Measurements from ENCODE around the gene FAM241A.

Gene FAM241A

DNA sequence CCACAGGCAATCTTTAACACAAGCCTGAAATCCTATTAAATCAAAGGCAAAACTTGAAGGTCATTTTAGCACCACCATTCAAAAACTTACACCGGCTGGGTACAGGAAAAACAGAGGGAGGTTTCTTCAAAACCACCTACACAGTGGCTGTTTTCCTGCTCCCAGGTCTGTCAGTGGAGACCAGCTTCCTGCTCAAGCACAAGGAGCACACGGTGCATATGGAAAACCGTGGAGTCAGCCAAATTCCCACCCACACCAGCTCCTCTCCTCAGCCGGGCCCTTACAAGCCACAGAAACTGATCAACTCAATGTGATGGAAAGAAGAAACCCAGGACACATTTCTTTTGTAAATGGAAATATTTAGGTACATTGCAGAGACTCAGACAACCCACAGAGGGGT lies 14.3 kb upstream of the FAM241A start:
- DNase-seq = no peak
- H3K36me3 ChIP-seq (ENCODE audit: control insufficient read depth, insufficient read depth, low read length) = no peaks in the 10 kb centered on the region
- H3K27ac ChIP-seq (ENCODE audit: insufficient read depth, low read length, poor library complexity, severe bottlenecking) = no peak overlapping the region
- H3K4me1 ChIP-seq (ENCODE audit: control insufficient read depth, insufficient read depth, low read length, poor library complexity, severe bottlenecking) = no peaks in the 10 kb centered on the region
- no peak overlapping the region for H3K4me3 ChIP-seq (ENCODE audit: insufficient read depth, low read depth, low read length, poor library complexity, severe bottlenecking)
- H3K9me3 ChIP-seq (ENCODE audit: control insufficient read depth, low read length) = no peaks in the 10 kb centered on the region
- H3K27me3 ChIP-seq (replicated peaks; ENCODE audit: control insufficient read depth, insufficient read depth, low read length, poor library complexity, severe bottlenecking) = no peaks in the 10 kb centered on the region

DNA sequence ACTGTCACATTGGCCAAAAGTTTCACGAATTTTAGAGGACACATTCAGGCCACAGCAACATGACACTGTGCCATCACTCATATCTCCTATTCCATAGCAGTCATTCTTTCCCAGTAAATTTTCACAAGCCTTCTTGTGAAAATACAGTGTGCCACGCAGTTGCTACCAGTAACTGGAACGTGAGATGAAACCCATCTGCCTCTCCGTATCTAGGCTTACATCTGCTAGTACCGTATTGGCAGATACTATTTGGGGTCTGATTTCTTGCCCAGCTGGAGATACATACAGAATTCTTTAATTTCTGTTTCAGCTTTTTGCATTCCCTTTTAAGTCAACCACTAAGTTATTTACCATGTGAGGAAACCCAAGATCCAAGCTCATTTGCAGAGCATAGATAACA lies 8.7 kb upstream of the FAM241A start:
- Histone ChIP-seq H3K4me1 (ENCODE audit: control insufficient read depth, insufficient read depth, low read length, poor library complexity, severe bottlenecking) (no peaks in the 10 kb centered on the region), H3K9me3 (ENCODE audit: control insufficient read depth, low read length) (no peaks in the 10 kb centered on the region), H3K4me3 (ENCODE audit: insufficient read depth, low read depth, low read length, poor library complexity, severe bottlenecking) (no peak overlapping the region), H3K36me3 (ENCODE audit: control insufficient read depth, insufficient read depth, low read length) (no peaks in the 10 kb centered on the region), H3K27ac (ENCODE audit: insufficient read depth, low read length, poor library complexity, severe bottlenecking) (no peak overlapping the region), H3K27me3 (replicated peaks; ENCODE audit: control insufficient read depth, insufficient read depth, low read length, poor library complexity, severe bottlenecking) (no peaks in the 10 kb centered on the region)
- DNase-seq = no peak

DNA sequence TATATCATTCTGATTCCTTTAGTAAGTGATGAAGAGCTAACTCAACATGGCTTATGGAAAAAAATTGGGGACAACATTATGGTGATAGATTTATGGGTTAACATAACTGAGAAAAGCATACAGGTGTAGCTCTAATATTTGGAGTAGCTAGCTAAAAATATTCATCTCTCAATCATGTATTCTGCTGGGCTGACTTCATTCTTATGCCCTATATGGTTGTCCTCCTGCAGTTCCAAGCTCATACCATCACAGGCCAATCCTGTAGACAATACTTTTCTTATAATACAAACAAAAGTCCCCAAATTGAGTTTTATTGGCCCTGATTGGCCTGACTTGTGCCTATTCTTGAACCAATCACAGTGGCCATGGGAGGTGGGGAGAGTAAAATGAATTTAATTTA lies 6.7 kb upstream of the FAM241A start:
- no peak overlapping the region for H3K4me3 ChIP-seq (ENCODE audit: insufficient read depth, low read depth, low read length, poor library complexity, severe bottlenecking)
- H3K27ac ChIP-seq (ENCODE audit: insufficient read depth, low read length, poor library complexity, severe bottlenecking) = no peak overlapping the region
- H3K9me3 ChIP-seq (ENCODE audit: control insufficient read depth, low read length) = no peaks in the 10 kb centered on the region
- no peak for DNase-seq
- H3K4me1 ChIP-seq (ENCODE audit: control insufficient read depth, insufficient read depth, low read length, poor library complexity, severe bottlenecking) = no peaks in the 10 kb centered on the region
- H3K27me3 ChIP-seq (replicated peaks; ENCODE audit: control insufficient read depth, insufficient read depth, low read length, poor library complexity, severe bottlenecking) = no peaks in the 10 kb centered on the region
- no peaks in the 10 kb centered on the region for H3K36me3 ChIP-seq (ENCODE audit: control insufficient read depth, insufficient read depth, low read length)

DNA sequence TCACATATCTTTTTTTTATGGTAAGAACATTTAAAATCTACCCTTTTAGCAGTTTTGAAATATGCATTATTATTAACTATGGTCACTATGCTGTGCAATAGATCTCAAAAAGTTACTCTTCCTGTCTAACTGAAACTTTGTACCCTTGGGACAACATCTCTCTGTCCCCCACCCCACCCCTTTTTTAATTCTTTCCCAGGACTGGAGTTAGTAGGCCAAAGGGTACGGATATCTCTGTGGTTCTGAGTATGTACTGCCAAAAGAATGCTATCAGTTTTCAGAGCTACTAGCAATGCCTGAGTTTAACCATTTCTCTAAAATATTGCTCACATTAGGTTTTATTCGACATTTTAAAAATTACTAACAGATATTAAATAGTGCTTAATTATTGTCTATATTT lies 4.7 kb upstream of the FAM241A start:
- Histone ChIP-seq H3K9me3 (ENCODE audit: control insufficient read depth, low read length) (no peaks in the 10 kb centered on the region), H3K27ac (ENCODE audit: insufficient read depth, low read length, poor library complexity, severe bottlenecking) (no peak overlapping the region), H3K36me3 (ENCODE audit: control insufficient read depth, insufficient read depth, low read length) (no peaks in the 10 kb centered on the region), H3K4me3 (ENCODE audit: insufficient read depth, low read depth, low read length, poor library complexity, severe bottlenecking) (no peak overlapping the region), H3K27me3 (replicated peaks; ENCODE audit: control insufficient read depth, insufficient read depth, low read length, poor library complexity, severe bottlenecking) (no peaks in the 10 kb centered on the region), H3K4me1 (ENCODE audit: control insufficient read depth, insufficient read depth, low read length, poor library complexity, severe bottlenecking) (no peaks in the 10 kb centered on the region)
- DNase-seq = no peak

DNA sequence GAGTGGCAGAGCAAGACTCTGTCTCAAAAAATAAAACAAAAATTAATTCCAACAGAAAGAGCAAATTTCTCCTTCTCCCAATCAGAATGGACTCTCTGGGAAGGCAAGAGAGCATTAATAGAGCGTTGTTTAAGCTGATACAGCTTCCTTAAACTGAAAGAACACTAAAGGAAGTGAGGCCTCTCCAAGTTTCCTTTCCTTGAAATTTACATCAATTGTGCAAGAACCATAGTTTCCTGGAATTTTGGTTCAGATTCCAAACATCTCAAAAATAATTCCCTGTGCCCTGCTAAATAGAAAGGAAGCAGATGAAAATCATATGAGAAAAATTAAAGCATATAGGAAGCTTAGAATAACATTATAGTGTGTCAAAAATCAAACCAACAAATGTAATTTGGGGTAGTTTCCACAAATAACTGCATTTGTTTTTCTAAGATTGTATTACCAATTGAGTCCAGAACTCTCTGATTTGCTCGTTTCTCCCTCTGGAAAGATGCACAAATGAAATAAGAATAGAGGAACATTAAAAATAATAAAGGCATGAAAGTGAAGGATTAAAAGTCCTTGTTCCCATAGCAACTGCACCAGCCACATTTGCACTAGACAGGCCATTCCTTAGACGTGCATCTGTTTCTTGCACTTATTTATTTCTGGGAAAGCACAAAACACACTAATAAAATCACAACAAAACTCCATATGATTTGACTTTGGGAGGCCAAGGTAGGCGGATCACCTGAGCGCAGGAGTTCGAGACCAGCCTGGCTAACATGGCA lies 3.7 kb upstream of the FAM241A start:
- H3K27me3 ChIP-seq (replicated peaks; ENCODE audit: control insufficient read depth, insufficient read depth, low read length, poor library complexity, severe bottlenecking) = no peaks in the 10 kb centered on the region
- no peaks in the 10 kb centered on the region for H3K36me3 ChIP-seq (ENCODE audit: control insufficient read depth, insufficient read depth, low read length)
- H3K27ac ChIP-seq (ENCODE audit: insufficient read depth, low read length, poor library complexity, severe bottlenecking) = no peak overlapping the region
- no peak for DNase-seq
- H3K4me1 ChIP-seq (ENCODE audit: control insufficient read depth, insufficient read depth, low read length, poor library complexity, severe bottlenecking) = peaks cover 3% of the 10 kb centered on the region
- no peaks in the 10 kb centered on the region for H3K9me3 ChIP-seq (ENCODE audit: control insufficient read depth, low read length)
- no peak overlapping the region for H3K4me3 ChIP-seq (ENCODE audit: insufficient read depth, low read depth, low read length, poor library complexity, severe bottlenecking)

DNA sequence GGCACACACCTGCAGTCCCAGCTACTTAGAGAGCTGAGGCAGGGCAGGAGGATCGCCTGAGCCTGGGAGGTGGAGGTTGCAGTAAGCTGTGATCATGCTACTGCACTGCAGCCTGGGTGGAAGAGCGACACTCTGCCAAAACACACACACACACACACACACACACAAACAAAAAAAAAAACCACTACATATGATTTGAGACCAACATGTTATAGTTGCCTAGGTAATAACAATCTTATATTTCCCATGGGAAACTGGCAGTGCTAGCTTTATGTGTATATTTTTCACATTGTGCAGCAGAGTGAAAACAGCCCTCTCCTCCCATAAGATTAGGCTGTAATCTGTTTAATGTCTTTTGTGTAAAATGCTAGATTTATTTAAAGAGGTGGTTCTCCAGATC lies 3.1 kb upstream of the FAM241A start:
- H3K4me1 ChIP-seq (ENCODE audit: control insufficient read depth, insufficient read depth, low read length, poor library complexity, severe bottlenecking) = peaks cover 9% of the 10 kb centered on the region
- H3K4me3 ChIP-seq (ENCODE audit: insufficient read depth, low read depth, low read length, poor library complexity, severe bottlenecking) = no peak overlapping the region
- H3K27me3 ChIP-seq (replicated peaks; ENCODE audit: control insufficient read depth, insufficient read depth, low read length, poor library complexity, severe bottlenecking) = no peaks in the 10 kb centered on the region
- no peak for DNase-seq
- H3K9me3 ChIP-seq (ENCODE audit: control insufficient read depth, low read length) = no peaks in the 10 kb centered on the region
- no peaks in the 10 kb centered on the region for H3K36me3 ChIP-seq (ENCODE audit: control insufficient read depth, insufficient read depth, low read length)
- no peak overlapping the region for H3K27ac ChIP-seq (ENCODE audit: insufficient read depth, low read length, poor library complexity, severe bottlenecking)

DNA sequence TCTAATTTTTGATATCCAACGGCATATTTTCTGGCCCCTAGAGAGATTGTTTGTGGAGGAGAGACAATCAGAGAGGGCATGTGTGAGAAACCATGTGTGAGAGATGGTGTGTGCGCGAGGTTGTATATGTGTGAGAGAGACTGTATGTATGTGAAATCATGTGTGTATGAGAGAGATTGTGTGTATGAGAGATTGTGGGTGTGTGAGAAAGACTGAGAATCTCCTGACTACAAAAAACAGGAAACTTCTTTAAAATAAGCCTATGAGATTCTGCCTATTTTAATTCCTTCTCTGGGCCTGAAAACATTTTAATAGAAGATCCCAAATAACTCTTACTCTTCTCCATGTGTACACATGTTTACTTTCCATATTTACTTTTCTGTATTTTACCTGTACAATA lies 1.5 kb upstream of the FAM241A start:
- Histone ChIP-seq H3K4me3 (ENCODE audit: insufficient read depth, low read depth, low read length, poor library complexity, severe bottlenecking) (no peak overlapping the region), H3K27me3 (replicated peaks; ENCODE audit: control insufficient read depth, insufficient read depth, low read length, poor library complexity, severe bottlenecking) (no peaks in the 10 kb centered on the region), H3K4me1 (ENCODE audit: control insufficient read depth, insufficient read depth, low read length, poor library complexity, severe bottlenecking) (peaks cover 9% of the 10 kb centered on the region), H3K9me3 (ENCODE audit: control insufficient read depth, low read length) (no peaks in the 10 kb centered on the region), H3K36me3 (ENCODE audit: control insufficient read depth, insufficient read depth, low read length) (no peaks in the 10 kb centered on the region), H3K27ac (ENCODE audit: insufficient read depth, low read length, poor library complexity, severe bottlenecking) (no peak overlapping the region)
- DNase-seq = no peak

DNA sequence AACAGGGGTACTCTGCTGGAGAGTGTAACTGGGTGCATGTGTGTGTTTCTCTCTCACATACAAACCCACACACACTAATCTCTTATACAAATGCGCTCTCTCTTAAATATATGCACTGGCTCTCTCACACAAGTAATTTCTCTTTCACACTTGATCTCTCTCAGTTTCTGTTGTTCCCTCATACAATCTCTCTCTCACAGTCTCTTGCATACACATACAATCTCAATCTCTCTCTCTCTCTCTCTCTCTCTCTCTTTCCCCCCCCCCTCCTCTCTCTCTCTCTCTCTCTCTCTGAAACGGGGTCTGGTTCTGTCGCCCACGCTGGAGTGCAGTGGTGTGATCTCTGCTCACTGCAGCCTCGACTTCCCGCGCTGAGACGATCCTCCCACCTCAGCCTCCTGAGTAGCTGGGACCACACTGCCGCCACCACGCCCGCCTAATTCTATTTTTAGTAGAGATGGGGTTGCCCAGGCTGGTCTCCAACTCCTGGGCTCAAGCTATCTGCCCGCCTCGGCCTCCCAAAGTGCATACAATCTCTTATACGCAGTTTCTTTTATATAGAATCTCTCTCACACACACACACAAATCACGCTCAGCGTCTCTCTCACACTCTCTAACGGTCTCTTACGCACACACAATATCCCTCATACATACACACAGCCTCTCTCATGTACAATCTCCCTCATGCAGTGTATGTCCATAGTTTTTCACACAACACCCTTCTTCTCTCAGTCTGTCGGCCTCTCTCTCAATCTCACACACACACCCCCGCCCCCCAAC lies 518 bp upstream of the FAM241A start:
- Histone ChIP-seq H3K27ac (ENCODE audit: insufficient read depth, low read length, poor library complexity, severe bottlenecking) (no peak overlapping the region), H3K9me3 (ENCODE audit: control insufficient read depth, low read length) (no peaks in the 10 kb centered on the region), H3K4me3 (ENCODE audit: insufficient read depth, low read depth, low read length, poor library complexity, severe bottlenecking) (no peak overlapping the region), H3K4me1 (ENCODE audit: control insufficient read depth, insufficient read depth, low read length, poor library complexity, severe bottlenecking) (peaks cover 9% of the 10 kb centered on the region), H3K36me3 (ENCODE audit: control insufficient read depth, insufficient read depth, low read length) (no peaks in the 10 kb centered on the region), H3K27me3 (replicated peaks; ENCODE audit: control insufficient read depth, insufficient read depth, low read length, poor library complexity, severe bottlenecking) (no peaks in the 10 kb centered on the region)
- peak in 2 of 3 donors; percentile 1 to 3 for DNase-seq

DNA sequence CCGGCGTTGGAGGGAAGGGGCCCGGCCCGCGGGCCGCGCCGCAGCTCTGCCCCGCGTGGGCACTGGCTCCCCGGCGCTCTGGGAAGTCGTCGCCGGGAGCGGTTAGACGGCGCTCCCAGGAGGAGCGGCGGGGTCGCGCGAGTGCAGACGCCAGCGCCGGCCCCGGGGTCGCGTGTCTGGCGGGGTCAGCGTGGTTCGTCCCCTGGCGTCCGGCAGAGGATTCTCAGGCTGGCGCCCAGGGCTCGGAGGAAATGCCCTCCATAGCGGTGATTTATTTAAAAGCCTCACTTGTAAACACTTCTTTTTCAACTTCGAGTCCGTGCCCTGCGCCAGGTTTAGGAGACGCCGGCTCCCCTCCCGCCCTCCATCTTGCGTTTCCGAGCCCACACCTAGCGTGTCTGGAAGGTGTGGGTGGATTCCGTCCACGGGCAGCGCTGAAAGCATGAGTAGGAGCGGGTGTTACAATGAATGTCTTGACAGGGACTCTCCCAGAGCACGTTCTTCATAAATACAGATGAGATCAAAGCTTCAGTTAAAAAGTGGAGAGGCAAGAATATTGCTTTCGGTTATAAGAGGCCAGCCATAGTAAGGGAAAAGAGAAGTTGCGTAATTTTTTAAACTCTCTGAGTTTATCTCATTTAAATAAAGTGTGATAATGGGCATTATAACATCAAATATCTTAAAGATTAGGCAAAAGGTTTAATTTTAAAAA lies 692 bp downstream of the FAM241A start:
- H3K4me3 ChIP-seq (ENCODE audit: insufficient read depth, low read depth, low read length, poor library complexity, severe bottlenecking) = peak overlapping the region; percentile 92

DNA sequence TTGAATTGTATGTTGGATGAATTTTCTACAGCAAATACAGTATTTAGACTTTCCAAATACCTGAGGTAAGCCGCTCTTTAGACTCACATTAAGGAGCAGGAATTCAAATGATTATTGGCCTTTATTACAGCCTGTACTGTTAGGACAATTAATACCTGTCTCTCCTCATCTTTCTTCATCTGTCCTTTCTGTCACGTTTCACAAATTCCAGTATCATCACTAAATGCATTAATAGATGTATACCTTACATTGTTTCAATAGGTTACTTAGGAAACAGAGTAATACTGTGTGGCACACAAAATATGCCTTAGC lies 1.2 kb downstream of the FAM241A start:
- no peak for DNase-seq
- Histone ChIP-seq H3K9me3 (ENCODE audit: control insufficient read depth, low read length) (no peaks in the 10 kb centered on the region), H3K4me1 (ENCODE audit: control insufficient read depth, insufficient read depth, low read length, poor library complexity, severe bottlenecking) (peaks cover 9% of the 10 kb centered on the region), H3K27ac (ENCODE audit: insufficient read depth, low read length, poor library complexity, severe bottlenecking) (peak overlapping the region; percentile 89), H3K4me3 (ENCODE audit: insufficient read depth, low read depth, low read length, poor library complexity, severe bottlenecking) (peak overlapping the region; percentile 92), H3K27me3 (replicated peaks; ENCODE audit: control insufficient read depth, insufficient read depth, low read length, poor library complexity, severe bottlenecking) (no peaks in the 10 kb centered on the region), H3K36me3 (ENCODE audit: control insufficient read depth, insufficient read depth, low read length) (no peaks in the 10 kb centered on the region)

More for the DNA sequence above, 692 bp downstream of the FAM241A start:
- Histone ChIP-seq H3K27me3 (replicated peaks; ENCODE audit: control insufficient read depth, insufficient read depth, low read length, poor library complexity, severe bottlenecking) (no peaks in the 10 kb centered on the region), H3K27ac (ENCODE audit: insufficient read depth, low read length, poor library complexity, severe bottlenecking) (peak overlapping the region; percentile 89), H3K4me1 (ENCODE audit: control insufficient read depth, insufficient read depth, low read length, poor library complexity, severe bottlenecking) (peaks cover 9% of the 10 kb centered on the region), H3K36me3 (ENCODE audit: control insufficient read depth, insufficient read depth, low read length) (no peaks in the 10 kb centered on the region), H3K9me3 (ENCODE audit: control insufficient read depth, low read length) (no peaks in the 10 kb centered on the region)
- DNase-seq = peak; percentile 49 to 66 (median 56)

Measured in effector memory CD4-positive, alpha-beta T cell (primary cell).